COLO668 (cell line): ENCODE results near the gene KRT16.
"Not testable (repeated sequence)": the region's sequence is repeated elsewhere in the genome, so short reads cannot be mapped to it uniquely, and the experiment has no call there.

Experiments used
- DNase-seq: peaks from one replicate; lab custom pipeline; 2025; ENCODE audit not compliant: unreplicated experiment; lab: John Stamatoyannopoulos, UW

KRT16 gene

DNA sequence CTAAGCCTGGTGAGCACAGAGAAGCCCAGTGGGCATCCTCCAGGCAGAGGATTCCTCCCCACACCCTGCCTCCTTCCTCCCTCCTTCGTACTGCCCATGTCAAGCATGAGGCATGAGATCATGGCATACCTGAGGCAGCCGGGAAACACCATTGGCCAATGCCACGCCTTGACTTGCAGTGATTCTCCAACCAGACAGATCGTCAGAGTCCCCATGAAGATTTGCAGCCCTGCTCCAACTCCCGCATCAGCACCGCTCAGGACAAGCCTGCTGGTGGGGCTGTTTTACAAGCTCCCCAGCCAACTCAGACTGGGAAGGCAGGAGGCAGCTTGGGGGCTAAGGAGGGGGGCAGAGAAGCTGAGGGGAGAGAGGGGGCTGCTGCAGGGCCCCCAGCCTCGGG, 2.9 kb upstream of the KRT16 start:
- DNase-seq, result no peak

DNA sequence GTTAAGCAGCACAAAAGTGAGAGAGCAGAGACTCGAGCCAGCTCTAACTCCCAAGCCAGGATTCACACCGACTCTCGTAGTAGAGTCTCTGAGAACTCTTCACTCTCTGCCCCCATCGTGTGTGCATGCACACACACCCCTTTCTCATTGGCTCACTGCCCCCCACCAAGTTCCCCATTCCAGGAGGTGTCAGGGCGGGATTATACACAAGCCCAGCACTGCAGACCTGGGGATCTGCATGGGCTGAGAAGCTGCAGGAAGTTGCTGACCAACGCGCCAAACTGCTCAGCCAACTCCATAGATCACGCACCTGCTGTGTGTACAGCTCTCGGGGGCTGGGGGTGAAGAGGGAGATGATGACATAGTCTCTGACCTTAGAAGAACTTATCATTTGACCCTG, 2.2 kb upstream of the KRT16 start:
- not testable (repeated sequence) for DNase-seq

- no peak for DNase-seq
These were observed 1.5 kb upstream of the KRT16 start for GRCh38 chr17:41614098-41614497.

- DNase-seq, result no peak
These were observed 913 bp upstream of the KRT16 start for GRCh38 chr17:41613277-41614082.

- DNase-seq, result no peak
These were observed 1.5 kb downstream of the KRT16 start for GRCh38 chr17:41610965-41611640.

GRCh38 chr17:41610061-41610517, 2.5 kb downstream of the KRT16 start:
- DNase-seq, result not testable (repeated sequence)

DNA sequence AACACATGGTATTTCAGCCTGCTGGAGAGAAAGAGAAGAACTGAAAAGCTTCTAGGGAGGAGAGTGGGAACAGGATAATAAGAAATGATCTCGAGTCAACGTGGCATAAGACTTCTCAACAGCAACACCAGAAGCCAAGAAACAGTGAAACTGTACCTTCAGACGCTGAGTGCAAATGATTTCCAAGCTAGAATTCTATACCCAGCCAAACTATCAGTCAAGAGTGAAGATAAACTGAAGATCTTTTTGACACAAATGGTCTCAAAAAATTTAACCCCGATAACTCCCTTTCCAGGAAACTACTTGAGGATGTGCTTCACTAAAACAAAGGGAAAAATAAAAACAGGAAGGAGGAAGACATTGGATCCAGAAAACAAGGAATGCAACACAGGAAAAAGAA, 5.6 kb downstream of the KRT16 start:
- not testable (repeated sequence) for DNase-seq

- DNase-seq, result no peak
These were observed 10.0 kb downstream of the KRT16 start for GRCh38 chr17:41602524-41602923.

- no peak for DNase-seq
These were observed 12.2 kb downstream of the KRT16 start for GRCh38 chr17:41600318-41600717.

DNA sequence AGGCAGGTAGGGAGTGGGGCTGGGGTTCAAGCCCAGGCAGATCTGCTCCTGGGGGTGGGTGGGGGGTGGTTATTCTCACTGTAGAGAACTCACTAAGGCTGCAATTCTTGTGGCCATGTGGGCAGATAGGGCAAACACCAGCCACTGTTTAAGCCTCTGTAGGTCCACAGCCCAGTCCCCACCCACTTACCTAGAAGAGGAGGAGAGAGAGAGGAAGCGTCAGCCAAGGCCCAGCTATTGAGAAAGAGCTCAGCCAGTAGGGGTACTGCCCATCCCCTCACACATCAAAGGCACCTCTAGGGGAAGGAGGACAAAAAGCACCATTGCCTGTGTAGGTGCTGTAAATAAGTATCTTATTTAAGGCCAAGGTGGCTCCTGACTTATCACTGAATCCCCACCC, 12.9 kb downstream of the KRT16 start:
- DNase-seq, result no peak

GRCh38 chr17:41595585-41595984, 17.0 kb downstream of the KRT16 start:
- no peak for DNase-seq

DNA sequence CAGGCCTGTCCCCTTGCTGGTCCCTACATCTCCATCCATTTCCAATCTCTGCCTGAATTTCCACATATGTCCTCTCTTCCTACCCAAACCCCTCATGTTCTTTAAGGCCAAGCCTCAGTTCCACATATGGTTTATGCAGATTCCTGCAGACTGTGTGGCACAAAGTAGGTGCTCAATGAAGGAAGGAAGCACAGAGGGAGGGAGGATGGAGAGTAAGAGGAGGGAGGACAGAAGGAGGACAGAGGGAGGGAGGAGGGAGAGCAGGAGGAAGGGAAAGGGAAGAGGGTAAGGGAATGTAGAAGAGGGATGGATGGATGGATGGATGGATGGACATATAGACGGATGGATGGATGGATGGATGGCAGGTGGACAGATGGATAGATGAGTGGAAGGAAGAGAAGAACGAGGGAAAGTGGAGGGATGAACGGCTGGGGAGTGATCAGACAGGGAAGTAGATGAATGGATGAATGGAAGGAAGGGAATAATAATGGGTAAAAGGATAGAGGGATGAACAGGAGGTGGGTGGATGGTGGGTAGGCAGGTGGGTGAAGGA, 18.1 kb downstream of the KRT16 start:
- no peak for DNase-seq

DNA sequence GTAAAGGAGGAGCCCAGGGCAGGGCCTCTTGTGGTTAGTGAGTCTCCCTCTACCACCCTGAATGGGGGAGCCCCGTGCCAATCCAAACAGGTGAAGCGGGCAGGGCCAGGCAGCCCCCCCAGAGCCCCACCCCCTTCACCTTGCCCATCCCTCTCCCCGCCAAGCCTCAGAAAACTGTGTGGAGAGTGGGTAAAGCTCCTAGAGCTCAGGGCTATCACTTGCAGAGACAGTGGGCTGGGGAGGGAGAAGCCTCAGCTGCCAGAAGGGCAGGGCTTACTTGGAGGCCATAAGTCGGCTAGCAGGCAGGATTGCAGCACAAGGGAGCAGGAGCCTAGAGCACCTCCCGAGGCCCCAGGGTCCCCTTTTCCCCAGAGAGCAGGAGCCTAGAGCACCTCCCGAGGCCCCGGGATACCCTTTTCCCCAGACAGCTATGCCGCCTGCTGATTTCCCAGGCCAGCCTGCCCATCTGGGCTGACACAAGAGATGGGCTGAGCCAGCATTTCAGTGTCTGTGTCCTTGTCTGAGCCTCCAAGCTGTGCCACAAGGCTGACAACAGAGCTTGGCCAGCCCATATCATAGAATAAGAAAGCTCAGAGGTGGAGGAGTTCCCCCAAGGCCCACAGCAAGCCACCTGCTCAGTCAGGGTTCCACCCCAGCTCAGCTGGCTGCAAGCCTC, 19.1 kb downstream of the KRT16 start:
- no peak for DNase-seq

DNA sequence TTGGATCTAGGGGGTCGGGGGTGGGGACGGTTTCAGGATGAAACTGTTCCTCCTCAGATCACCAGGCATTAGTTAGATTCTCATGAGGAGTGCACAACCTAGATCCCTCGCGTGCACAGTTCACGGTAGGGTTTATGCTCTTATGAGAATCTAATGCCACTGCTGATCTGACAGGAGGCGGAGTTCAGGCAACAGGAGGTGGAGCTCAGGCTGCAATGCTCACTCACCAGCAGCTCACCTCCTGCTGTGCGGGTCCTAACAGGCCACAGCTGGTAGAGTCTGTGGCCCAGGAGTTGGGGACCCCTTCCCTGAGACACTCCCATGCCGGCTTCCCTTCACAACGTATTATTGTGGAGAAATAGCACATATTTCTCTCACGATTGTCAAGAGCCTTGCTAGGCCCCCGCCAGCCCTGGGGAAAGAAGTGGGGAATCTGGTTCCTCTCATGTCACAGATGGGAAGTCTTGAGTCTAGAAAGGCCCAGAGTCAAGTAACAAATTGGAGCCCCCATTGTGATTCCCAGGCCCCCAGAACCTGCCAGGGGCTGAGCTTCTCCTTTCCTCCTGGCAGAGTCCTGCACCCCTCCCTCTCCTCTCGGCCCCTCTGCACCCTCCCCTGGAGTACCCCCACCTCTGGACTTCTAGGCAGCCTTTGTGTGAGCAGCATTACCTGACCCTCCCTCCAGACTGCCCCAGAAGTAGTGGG, 19.8 kb downstream of the KRT16 start:
- no peak for DNase-seq

DNA sequence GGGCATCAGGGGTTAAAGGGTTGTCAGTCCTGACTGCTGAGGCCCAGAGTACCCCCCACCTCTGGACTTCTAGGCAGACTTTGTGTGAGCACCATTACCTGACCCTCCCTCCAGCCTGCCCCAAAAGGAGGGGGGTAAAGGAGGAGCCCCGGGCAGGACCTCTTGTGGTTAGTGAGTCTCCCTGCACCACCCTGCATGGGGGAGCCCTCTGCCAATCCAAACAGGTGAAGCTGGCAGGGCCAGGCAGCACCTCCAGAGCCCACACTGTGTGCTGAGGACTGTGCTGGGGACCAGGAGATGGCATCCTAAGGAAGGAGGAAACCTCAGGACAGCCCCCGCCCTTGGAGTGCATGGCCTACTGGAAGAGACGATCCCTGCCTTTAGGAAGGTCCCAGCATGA, 23.3 kb downstream of the KRT16 start:
- DNase-seq, result no peak

GRCh38 chr17:41588126-41588810, 24.3 kb downstream of the KRT16 start:
- DNase-seq, result no peak

DNA sequence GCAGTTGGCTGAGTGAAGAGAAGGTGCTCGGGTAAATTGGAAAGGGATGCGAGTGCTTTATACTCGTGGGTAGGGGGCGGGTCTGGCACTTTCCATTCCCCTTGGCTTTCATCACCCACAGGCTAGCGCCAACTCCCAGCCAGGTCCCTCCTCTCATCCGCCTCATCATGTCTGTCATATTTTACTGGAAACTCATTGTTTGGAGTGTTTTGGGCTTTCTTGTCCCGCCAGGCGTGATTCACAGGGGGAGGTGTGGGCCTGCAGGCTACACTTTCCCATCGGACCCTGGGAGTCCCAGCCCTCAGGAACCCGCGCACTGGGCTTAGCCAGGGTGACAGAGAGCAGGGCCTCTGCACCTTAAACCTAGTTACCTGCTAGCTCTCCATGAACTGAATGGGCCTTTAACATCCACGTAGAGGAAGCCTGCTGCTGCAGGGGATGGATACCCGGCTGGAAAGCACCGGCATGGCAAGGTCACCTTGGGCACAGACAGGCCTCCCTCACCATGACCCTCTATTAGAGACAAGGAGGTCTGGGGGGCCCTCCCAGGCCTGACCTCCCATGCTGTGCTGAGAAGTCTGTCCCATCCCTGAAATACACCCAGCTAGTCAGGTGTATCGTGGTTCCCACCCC, 25.6 kb downstream of the KRT16 start, which contains the start of gene KRT14:
KRT14 (minus strand) TSS at position 33 of the 633 bp plus-strand sequence. CDS start 61 bp downstream, outside the sequence.
- DNase-seq, result no peak

DNA sequence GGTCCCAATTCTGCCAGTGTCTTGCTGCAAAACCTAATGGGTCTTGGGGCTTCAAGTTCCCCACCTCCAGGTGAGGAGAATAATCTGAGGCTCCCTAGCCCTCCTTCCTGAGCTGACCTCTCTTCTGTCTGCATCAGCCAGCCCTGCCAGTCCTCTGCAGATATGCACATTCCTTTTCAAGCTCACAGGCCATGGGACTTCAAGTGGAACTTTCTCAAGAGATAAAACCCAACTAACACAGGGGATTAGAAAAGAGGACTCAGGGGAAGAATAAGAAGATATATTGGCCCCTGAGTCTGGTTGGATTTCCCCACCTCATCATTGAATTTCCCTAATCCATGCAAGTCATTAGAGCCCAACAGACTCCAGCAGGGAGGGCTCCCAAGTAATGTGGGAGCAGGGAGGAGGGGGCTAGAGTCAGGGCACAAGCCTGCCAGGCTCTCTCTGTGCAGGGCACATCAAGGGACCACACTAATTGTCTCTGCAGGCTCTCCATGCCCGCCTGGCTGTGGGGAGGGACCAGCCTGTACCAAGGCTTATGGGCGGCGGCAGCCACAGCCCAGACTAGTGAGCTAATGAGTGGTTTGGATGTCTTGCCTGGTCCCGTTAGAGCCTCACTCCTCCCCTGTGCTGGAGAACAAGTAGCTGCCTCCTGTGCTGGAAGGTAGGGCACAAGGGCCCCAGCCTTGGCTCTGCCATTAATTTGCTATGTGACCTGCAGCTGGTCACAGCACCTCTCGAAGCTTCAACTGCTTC, 27.1 kb downstream of the KRT16 start:
- DNase-seq, result no peak

GRCh38 chr17:41584331-41584927, 28.1 kb downstream of the KRT16 start:
- not testable (repeated sequence) for DNase-seq
